H9 (cell line): ENCODE measurements around the gene ATG2A. TPM values are rescaled to one million over a fixed set of nuclear protein-coding genes. Genes with fewer than 3 reads are reported as not detected.

ENCODE experiments used
- DNase-seq: peaks from one replicate; pipeline ENCODE4 v3.0.0-alpha.2; 2017
- H2AFZ ChIP-seq: one replicate; pipeline ENCODE4 v1.6.1; 2013; ENCODE audit warnings: mild to moderate bottlenecking, low read length, control low read depth, moderate library complexity
- H2AK5ac ChIP-seq: 2 replicates; pipeline ENCODE4 v1.6.1; 2013; ENCODE audit warnings: low read length, control low read depth, mixed read lengths; ENCODE audit not compliant: insufficient read length
- H2BK120ac ChIP-seq: one replicate; pipeline ENCODE4 v1.6.1; 2013; ENCODE audit warnings: low read depth, mild to moderate bottlenecking, low read length, control low read depth, inconsistent platforms; ENCODE audit not compliant: poor library complexity, severe bottlenecking
- H2BK12ac ChIP-seq: 2 replicates; pipeline ENCODE4 v1.6.1; 2013; ENCODE audit warnings: low read length, control low read depth, mixed read lengths, low read depth; ENCODE audit not compliant: insufficient read length
- H2BK15ac ChIP-seq: 2 replicates; pipeline ENCODE4 v1.6.1; 2013; ENCODE audit warnings: low read depth, low read length, control low read depth
- H2BK20ac ChIP-seq: one replicate; pipeline ENCODE4 v1.6.1; 2013; ENCODE audit warnings: low read depth, mild to moderate bottlenecking, low read length, control low read depth, inconsistent platforms; ENCODE audit not compliant: poor library complexity, severe bottlenecking
- H2BK5ac ChIP-seq: 2 replicates; pipeline ENCODE4 v1.6.1; 2013; ENCODE audit warnings: low read length, control low read depth, mixed read lengths; ENCODE audit not compliant: insufficient read length
- H3K14ac ChIP-seq: 2 replicates; pipeline ENCODE4 v1.6.1; 2013; ENCODE audit warnings: low read length, control low read depth; ENCODE audit not compliant: insufficient read depth
- H3K18ac ChIP-seq: 2 replicates; pipeline ENCODE4 v1.6.1; 2013; ENCODE audit warnings: low read depth, mild to moderate bottlenecking, mixed read lengths, low read length, control low read depth; ENCODE audit not compliant: insufficient read length
- H3K23ac ChIP-seq: 2 replicates; pipeline ENCODE4 v1.6.1; 2013; ENCODE audit warnings: low read length, control low read depth, mixed read lengths, low read depth; ENCODE audit not compliant: insufficient read length
- H3K23me2 ChIP-seq: 2 replicates; pipeline ENCODE4 v1.6.1; 2013; ENCODE audit warnings: low read depth, mild to moderate bottlenecking, mixed read lengths, low read length, control low read depth; ENCODE audit not compliant: insufficient read length, poor library complexity, severe bottlenecking
- H3K27ac ChIP-seq: 2 replicates; pipeline ENCODE4 v1.5.1; 2013; ENCODE audit warnings: low read length, control low read depth, mixed read lengths, low read depth; ENCODE audit not compliant: insufficient read length
- H3K27me3 ChIP-seq: 2 replicates; pipeline ENCODE4 v1.6.1; 2013; ENCODE audit warnings: low read length, control low read depth, inconsistent platforms; ENCODE audit not compliant: insufficient read depth
- H3K4ac ChIP-seq: 2 replicates; pipeline ENCODE4 v1.6.1; 2013; ENCODE audit warnings: low read depth, mild to moderate bottlenecking, control low read depth, inconsistent platforms, low read length, moderate library complexity
- H3K4me1 ChIP-seq: 2 replicates; pipeline ENCODE4 v1.6.1; 2013; ENCODE audit warnings: low read length, control low read depth, inconsistent platforms; ENCODE audit not compliant: insufficient read depth
- H3K4me2 ChIP-seq: 2 replicates; pipeline ENCODE4 v1.6.1; 2013; ENCODE audit warnings: low read length, control low read depth, mixed read lengths; ENCODE audit not compliant: insufficient read length, insufficient read depth
- H3K56ac ChIP-seq: 2 replicates; pipeline ENCODE4 v1.6.1; 2013; ENCODE audit warnings: low read depth, mild to moderate bottlenecking, mixed read lengths, low read length, control low read depth; ENCODE audit not compliant: insufficient read length
- H3K79me1 ChIP-seq: 2 replicates; pipeline ENCODE4 v1.6.1; 2013; ENCODE audit warnings: low read depth, mild to moderate bottlenecking, moderate library complexity, low read length, control low read depth, inconsistent platforms; ENCODE audit not compliant: insufficient read depth, poor library complexity, severe bottlenecking
- H3K79me2 ChIP-seq: 2 replicates; pipeline ENCODE4 v1.6.1; 2013; ENCODE audit warnings: low read length, control low read depth, inconsistent platforms; ENCODE audit not compliant: insufficient read depth
- H3K9ac ChIP-seq: 2 replicates; pipeline ENCODE4 v1.6.1; 2013; ENCODE audit warnings: low read length, control low read depth, mixed read lengths; ENCODE audit not compliant: insufficient read length; ENCODE audit errors: extremely low read depth
- H3K9me3 ChIP-seq: one replicate; pipeline ENCODE4 v1.6.1; 2013; ENCODE audit warnings: low read depth, low read length, inconsistent platforms; ENCODE audit not compliant: control insufficient read depth
- H3T11ph ChIP-seq: one replicate; pipeline ENCODE4 v1.6.1; 2013; ENCODE audit warnings: mild to moderate bottlenecking, low read length, control low read depth, inconsistent platforms
- H4K20me1 ChIP-seq: one replicate; pipeline ENCODE4 v1.6.1; 2013; ENCODE audit not compliant: control insufficient read depth, insufficient read length, insufficient read depth
- H4K5ac ChIP-seq: 2 replicates; pipeline ENCODE4 v1.6.1; 2013; ENCODE audit warnings: low read depth, mild to moderate bottlenecking, mixed read lengths, low read length, control low read depth; ENCODE audit not compliant: insufficient read length
- H4K8ac ChIP-seq: replicated peaks from 2 replicates; pipeline ENCODE4 v1.6.1; 2013; ENCODE audit warnings: low read length, control low read depth, mixed read lengths, low read depth; ENCODE audit not compliant: insufficient read length
- H4K91ac ChIP-seq: 2 replicates; pipeline ENCODE4 v1.6.1; 2013; ENCODE audit warnings: low read depth, mild to moderate bottlenecking, moderate library complexity, mixed read lengths, low read length, control low read depth; ENCODE audit not compliant: insufficient read length
- H3K27ac Mint-ChIP-seq, 3 experiments: 2 replicates in 2 of 3; 3 replicates in 1 of 3; pipeline ENCODE4 v1.8.0; 2020 to 2021; ENCODE audit warnings: mixed read lengths in 3 of 3, mild to moderate bottlenecking in 1 of 3, moderate library complexity in 1 of 3
- H3K27me3 Mint-ChIP-seq: 2 replicates; pipeline ENCODE4 v1.8.0; 2021; ENCODE audit warnings: low read depth, mild to moderate bottlenecking, moderate library complexity, mixed read lengths
- H3K36me3 Mint-ChIP-seq, 3 experiments: 2 replicates in 2 of 3; 3 replicates in 1 of 3; pipeline ENCODE4 v1.8.0; 2020 to 2021; ENCODE audit warnings: low read depth in 3 of 3, mixed read lengths in 3 of 3; ENCODE audit not compliant: insufficient read depth in 1 of 3
- H3K4me1 Mint-ChIP-seq, 2 experiments: 2 replicates each; pipeline ENCODE4 v1.8.0; 2020; ENCODE audit warnings: mixed read lengths in 2 of 2
- H3K4me3 Mint-ChIP-seq, 2 experiments: 2 replicates in 1 of 2; 3 replicates in 1 of 2; pipeline ENCODE4 v1.8.0; 2020 to 2021; ENCODE audit warnings: mild to moderate bottlenecking in 2 of 2, mixed read lengths in 2 of 2, moderate library complexity in 1 of 2
- H3K9me3 Mint-ChIP-seq, 2 experiments: 2 replicates in 1 of 2; 3 replicates in 1 of 2; pipeline ENCODE4 v1.8.0; 2020; ENCODE audit warnings: mild to moderate bottlenecking in 2 of 2, mixed read lengths in 2 of 2, moderate library complexity in 1 of 2
- CTCF ChIP-seq: fragments of 200-600 bp; sonication (generic); conservative IDR thresholded peaks from 3 replicates; pipeline ENCODE4 v1.8.0; 2021; ENCODE audit warnings: antibody characterized with exemption, mild to moderate bottlenecking
- WGBS: extraction: QIAGEN DNeasy Blood & Tissue Kit; methylation state at CpG from one replicate; pipeline ENCODE4 v1.1.7; 2013; ENCODE audit warnings: missing lambda C conversion rate, low lambda C conversion rate, mixed read lengths; ENCODE audit not compliant: insufficient read length; ENCODE audit errors: extremely low coverage; 5-methylcytosine and 5-hydroxymethylcytosine counted together
- total RNA-seq: library from RNA; stranded (reverse); gene quantifications from 2 replicates; pipeline ENCODE4 v1.2.1, GENCODE V29; 2021

Gene ATG2A
- total RNA-seq, 1 experiment from 2014 or later, result 21.3 TPM

- Histone ChIP-seq H3K9ac (no peak overlapping the region), H3T11ph (no peak overlapping the region), H3K79me1 (no peaks in the 10 kb centered on the region), H2AFZ (no peak overlapping the region), H3K27ac (no peak overlapping the region), H2BK20ac (no peak overlapping the region), H3K27me3 (no peaks in the 10 kb centered on the region), H3K23ac (no peak overlapping the region), H2BK5ac (no peak overlapping the region), H4K8ac (no peak overlapping the region), H4K20me1 (no peaks in the 10 kb centered on the region), H3K56ac (no peak overlapping the region), H3K4me1 (no peaks in the 10 kb centered on the region), H2BK15ac (no peak overlapping the region), H3K18ac (no peak overlapping the region), H2BK12ac (no peak overlapping the region), H2BK120ac (no peak overlapping the region), H4K5ac (no peak overlapping the region), H3K4ac (no peak overlapping the region), H3K79me2 (no peaks in the 10 kb centered on the region), H2AK5ac (no peak overlapping the region), H4K91ac (no peak overlapping the region), H3K9me3 (no peaks in the 10 kb centered on the region), H3K4me2 (no peak overlapping the region), H3K23me2 (no peaks in the 10 kb centered on the region), H3K14ac (no peak overlapping the region)
- Mint-ChIP-seq H3K36me3 (peaks cover 14 to 48% (median 41%) of the 10 kb centered on the region in 3 experiments; a peak in 6 of 7 replicates), H3K4me1 (0 out of 4 replicates have a peak, but pooled peaks cover 0 to 2% of the 10 kb centered on the region in 2 experiments), H3K4me3 (no peak overlapping the region), H3K27ac (0 out of 7 replicates have a peak overlapping the region, but pooled peaks of 1 of the 3 experiments have one; percentile 23), H3K27me3 (no peaks in the 10 kb centered on the region), H3K9me3 (no peaks in the 10 kb centered on the region)
- no peak for TF ChIP-seq CTCF
- no peak for DNase-seq
- no CpG with 5 or more reads among the region's 27 CpGs for WGBS
These were observed 6.4 kb downstream of the ATG2A start for GRCh38 chr11:64910451-64911093.
